GM12878 (cell line): ENCODE data around the gene SIN3A. TPM values are rescaled to one million over a fixed set of nuclear protein-coding genes. Genes with fewer than 3 reads are reported as not detected.
A peak's percentile ranks its signal among the peaks of the same experiment; 100 is the strongest.
"Not testable (repeated sequence)": the region's sequence is repeated elsewhere in the genome, so short reads cannot be mapped to it uniquely, and the experiment has no call there.

Source experiments
- ATAC-seq: fragments of 200-7000 bp; cut with Tn5 transposase; 3 replicates; pipeline ENCODE4 v1.9.1; 2020; ENCODE audit warnings: mild to moderate bottlenecking, moderate library complexity
- BruUV-seq: library from RNA; stranded (reverse); fragments of 400-500 nt; replicated peaks from 2 replicates; lab custom pipeline; 2021; lab: Mats Ljungman, UMichigan
- CTCF ChIA-PET: fragments of 300-600 bp; sonication (Branson Sonifier 250); formaldehyde crosslinking; extraction: SDS; loops from one replicate; lab custom pipeline; 2021; ENCODE audit warnings: inconsistent platforms; lab: Yijun Ruan, JAX
- POLR2A ChIA-PET: fragments of 350-600 bp; formaldehyde crosslinking; extraction: SDS; loops from one replicate; lab custom pipeline; 2021; ENCODE audit warnings: inconsistent platforms; lab: Charles Lee
- RAD21 ChIA-PET: fragments of 300-600 bp; sonication (Branson Sonifier 250); formaldehyde crosslinking; loops from one replicate; lab custom pipeline; 2023; ENCODE audit warnings: antibody characterized with exemption; ENCODE audit not compliant: unreplicated experiment; lab: Charles Lee
- SMC1A ChIA-PET: fragments of 300-600 bp; sonication (Branson Sonifier 250); formaldehyde crosslinking; loops from one replicate; lab custom pipeline; 2023; ENCODE audit not compliant: unreplicated experiment, uncharacterized antibody; lab: Charles Lee
- DNase-seq: peaks from one replicate; pipeline ENCODE4 v3.0.0-alpha.2; 2011; ENCODE audit warnings: low read depth, low spot score
- FAIRE-seq: peaks from 3 replicates; lab custom pipeline; 2011; peaks lifted over from hg19 to GRCh38; lab: Jason Lieb, UNC
- H2AFZ ChIP-seq: 2 replicates; pipeline ENCODE4 v1.6.0; 2011; ENCODE audit warnings: low read depth, low read length, control low read depth; ENCODE audit not compliant: control insufficient read depth
- H3K27ac ChIP-seq: 2 replicates; pipeline ENCODE4 v1.5.1; 2011; ENCODE audit warnings: control low read depth; ENCODE audit not compliant: control insufficient read depth, insufficient read depth
- H3K27me3 ChIP-seq, 2 experiments: replicated peaks in 1 of 2; 2 replicates each; pipeline versions ENCODE4 v1.6.0 to v1.6.1; 2011; ENCODE audit warnings: low read length in 1 of 2; ENCODE audit not compliant: control insufficient read depth in 2 of 2, insufficient read depth in 2 of 2
- H3K36me3 ChIP-seq, 2 experiments: 2 replicates each; pipeline ENCODE4 v1.5.1; 2011; ENCODE audit warnings: low read length in 1 of 2; ENCODE audit not compliant: control insufficient read depth in 2 of 2, insufficient read depth in 2 of 2
- H3K4me1 ChIP-seq: 2 replicates; pipeline ENCODE4 v1.6.1; 2011; ENCODE audit warnings: mild to moderate bottlenecking, low read length, moderate library complexity, mixed read lengths; ENCODE audit not compliant: control insufficient read depth, insufficient read depth
- H3K4me2 ChIP-seq: 2 replicates; pipeline ENCODE4 v1.6.0; 2011; ENCODE audit warnings: control low read depth; ENCODE audit not compliant: control insufficient read depth, insufficient read depth
- H3K4me3 ChIP-seq: fragments of 200-600 bp; sonication (generic); 2 replicates; pipeline ENCODE4 v1.5.1; 2016
- H3K79me2 ChIP-seq: 2 replicates; pipeline ENCODE4 v1.6.0; 2011; ENCODE audit warnings: low read length; ENCODE audit not compliant: control insufficient read depth, insufficient read depth
- H3K9ac ChIP-seq: 2 replicates; pipeline ENCODE4 v1.8.0; 2011; ENCODE audit warnings: low read length, control low read depth, mixed read lengths; ENCODE audit not compliant: control insufficient read depth, insufficient read depth
- H3K9me3 ChIP-seq: replicated peaks from 3 replicates; pipeline ENCODE4 v1.5.1; 2011; ENCODE audit warnings: mild to moderate bottlenecking, low read length; ENCODE audit not compliant: control insufficient read depth, insufficient read depth
- H4K20me1 ChIP-seq: 2 replicates; pipeline ENCODE4 v1.6.0; 2011; ENCODE audit not compliant: control insufficient read depth, insufficient read depth
- FOXM1 ChIP-seq: IDR thresholded peaks from 2 replicates; pipeline ENCODE4 v1.6.1; 2012; ENCODE audit warnings: low read depth, mild to moderate bottlenecking, inconsistent platforms, low read length, moderate library complexity
- IKZF2 ChIP-seq, 2 experiments: fragments of 450-650 bp; IDR thresholded peaks; 2 replicates each; pipeline ENCODE4 v1.6.1; 2017; ENCODE audit warnings: mild to moderate bottlenecking in 2 of 2, moderate library complexity in 2 of 2
- MEF2B ChIP-seq: fragments of 450-650 bp; IDR thresholded peaks from 2 replicates; pipeline ENCODE4 v1.6.1; 2018; ENCODE audit warnings: mild to moderate bottlenecking, moderate library complexity; ENCODE audit not compliant: partially characterized antibody, poor library complexity, severe bottlenecking
- MTA2 ChIP-seq: fragments of 450-650 bp; IDR thresholded peaks from 2 replicates; pipeline ENCODE4 v1.6.1; 2016; ENCODE audit warnings: low read depth, mild to moderate bottlenecking, moderate library complexity
- RELB ChIP-seq: fragments of 450-650 bp; IDR thresholded peaks from 2 replicates; pipeline ENCODE4 v1.6.1; 2017; ENCODE audit warnings: low read depth, mild to moderate bottlenecking, moderate library complexity
- SKIL ChIP-seq: fragments of 450-650 bp; IDR thresholded peaks from 2 replicates; pipeline ENCODE4 v1.6.1; 2017; ENCODE audit warnings: mild to moderate bottlenecking, low read depth, inconsistent platforms; ENCODE audit not compliant: poor library complexity, severe bottlenecking
- SREBF1 ChIP-seq: IDR thresholded peaks from 2 replicates; pipeline ENCODE4 v1.6.1; 2012; ENCODE audit warnings: mild to moderate bottlenecking, low read length
- TAF1 ChIP-seq: IDR thresholded peaks from 2 replicates; pipeline ENCODE4 v1.6.1; 2011; ENCODE audit warnings: mild to moderate bottlenecking, low read depth, low read length, borderline replicate concordance
- TBL1XR1 ChIP-seq: IDR thresholded peaks from 2 replicates; pipeline ENCODE4 v1.6.1; 2012; ENCODE audit warnings: low read depth, low read length, improper control_type of control experiment
- ZNF384 ChIP-seq: IDR thresholded peaks from 2 replicates; pipeline ENCODE4 v1.6.1; 2012; ENCODE audit warnings: low read depth, mild to moderate bottlenecking, low read length, improper control_type of control experiment, borderline replicate concordance
- WGBS: methylation state at CpG from one replicate; pipeline ENCODE4 v1.1.6; 2016; ENCODE audit warnings: low lambda C conversion rate; ENCODE audit not compliant: insufficient replicate concordance, insufficient coverage; ENCODE audit errors: missing lambda C conversion rate; 5-methylcytosine and 5-hydroxymethylcytosine counted together
- in situ Hi-C: fragments of 300-500 bp; cut with MboI; formaldehyde crosslinking; loops from 9 replicates; pipeline ENCODE4 v1.14.3; 2018; ENCODE audit warnings: mixed read lengths
- intact Hi-C: fragments of 100-400 bp; cut with micrococcal nuclease; formaldehyde crosslinking; loops from one replicate; pipeline ENCODE4 v1.14.2; 2022; ENCODE audit not compliant: unreplicated experiment
- polyA plus RNA-seq, 11 experiments: library from polyadenylated mRNA; depleted of rRNA in 4 of 11; unstranded in 6 of 11; stranded (reverse) in 5 of 11; fragments of >200 nt; fragmentation: Nextera tagmentation in 4 of 11; fragmentation: Illumina TruSeq in 1 of 11; extraction: Ambion mirVana in 4 of 11; extraction: Trizol in 1 of 11; gene quantifications; 1 replicate in 1 of 11; 2 replicates in 10 of 11; pipeline versions ENCODE4 v1.2.1 to v1.2.3, GENCODE V29; 2011 to 2016; ENCODE audit warnings: inconsistent platforms in 2 of 11, missing spikeins in 2 of 11, low read depth in 1 of 11
- total RNA-seq, 4 experiments: library from RNA; depleted of rRNA in 3 of 4; stranded (reverse); fragments of >200 nt in 3 of 4; fragmentation: Illumina TruSeq in 1 of 4; extraction: Trizol in 1 of 4; gene quantifications; 2 replicates each; pipeline versions ENCODE4 v1.2.1 to v1.2.3, GENCODE V29; 2013 to 2021

The SIN3A gene
- total and polyA plus RNA-seq, 10 of the 15 experiments (the other 5 are each of a cell fraction or from before 2014, with no cell fraction given), result 6.4 to 62.2 (median 29.2) TPM

GRCh38 chr15:75335313-75335704, 116.2 kb downstream of the SIN3A start:
- in situ Hi-C loops (no loop called here), intact Hi-C loops (no loop called here)
- Histone ChIP-seq H4K20me1 (no peaks in the 10 kb centered on the region), H3K27me3 (no peaks in the 10 kb centered on the region), H3K9me3 (no peaks in the 10 kb centered on the region), H3K27ac (no peak overlapping the region), H3K4me3 (peak overlapping the region; percentile 96), H3K36me3 (peaks cover 0 to 5% of the 10 kb centered on the region in 2 experiments; a peak in 1 of 4 replicates), H3K79me2 (peaks cover 10% of the 10 kb centered on the region), H3K9ac (no peak overlapping the region), H3K4me1 (no peaks in the 10 kb centered on the region; the same call in 1 of the 2 replicates), H3K4me2 (peak overlapping the region; percentile 94), H2AFZ (peak overlapping the region; percentile 92)
- no peak for TF ChIP-seq FOXM1
- no peak for TF ChIP-seq TBL1XR1
- TF ChIP-seq TAF1, result no peak
- TF ChIP-seq SREBF1, result no peak
- ChIA-PET POLR2A (interaction anchor here (1.0 to 1.6 kb wide), 2 partner anchors 33 to 305 kb away, joined by 3 to 7 read pairs; partner anchors contain the start of genes IMP3 and MAN2C1), SMC1A (interaction anchor here (1.3 to 1.7 kb wide), 3 partner anchors 14 to 312 kb away, joined by 3 to 6 read pairs (median 3); partner anchors contain the start of genes MAN2C1 and PPCDC), RAD21 (interaction anchor here (0.9 to 1.4 kb wide), 2 partner anchors 33 to 292 kb away, joined by 3 to 8 read pairs; partner anchors contain the start of gene MAN2C1), CTCF (interaction anchor here (1.3 to 2.5 kb wide), 2 partner anchors 32 to 351 kb away, joined by 3 to 15 read pairs; partner anchors contain the start of gene MAN2C1)
- no peak for DNase-seq
- WGBS, result 45% methylated on average over 3 of the region's 3 CpGs
- FAIRE-seq, result no peak
- no TSS peak for BruUV-seq
- no peak for ATAC-seq

GRCh38 chr15:75333654-75334419, 117.7 kb downstream of the SIN3A start:
- peak; percentile 74 for ATAC-seq
- H3K9ac ChIP-seq, H3K4me3 ChIP-seq, H3K36me3 ChIP-seq, H3K27ac ChIP-seq, H3K4me2 ChIP-seq, FAIRE-seq, H2AFZ ChIP-seq, H4K20me1 ChIP-seq, BruUV-seq, intact Hi-C loops, DNase-seq, H3K9me3 ChIP-seq, H3K79me2 ChIP-seq, H3K27me3 ChIP-seq, H3K4me1 ChIP-seq, in situ Hi-C loops: not testable (repeated sequence)
- ChIA-PET CTCF (interaction anchor here (2.5 kb wide), 1 partner anchor 34 kb away, joined by 15 read pairs; the partner anchor contains the start of gene MAN2C1), POLR2A (interaction anchor here (0.6 to 1.0 kb wide), 3 partner anchors 117 to 238 kb away, joined by 3 to 5 read pairs (median 3); partner anchors contain the start of gene SIN3A), RAD21 (interaction anchor here (0.7 kb wide), 1 partner anchor 120 kb away, joined by 3 read pairs; no protein-coding TSS in a partner anchor), SMC1A (interaction anchor here (0.7 to 1.7 kb wide), 4 partner anchors 26 to 327 kb away, joined by 3 to 6 read pairs (median 3); partner anchors contain the start of genes MAN2C1 and PPCDC)
- WGBS, result 46% methylated on average over 15 of the region's 15 CpGs
- TF ChIP-seq IKZF2 (IDR thresholded peaks at IDR 0.05) (peak in 1 of 2 experiments; percentile 21; a peak in 2 of 4 replicates), SKIL (peak; percentile 59), ZNF384 (peak; percentile 82; the same call in 1 of the 2 replicates), MTA2 (0 out of 2 replicates have a peak, but pooled peaks have one; percentile 58), MEF2B (peak; percentile 91), RELB (peak; percentile 38; the same call in 1 of the 2 replicates)
